ENCODE data around the gene KYNU.

Gene KYNU

DNA sequence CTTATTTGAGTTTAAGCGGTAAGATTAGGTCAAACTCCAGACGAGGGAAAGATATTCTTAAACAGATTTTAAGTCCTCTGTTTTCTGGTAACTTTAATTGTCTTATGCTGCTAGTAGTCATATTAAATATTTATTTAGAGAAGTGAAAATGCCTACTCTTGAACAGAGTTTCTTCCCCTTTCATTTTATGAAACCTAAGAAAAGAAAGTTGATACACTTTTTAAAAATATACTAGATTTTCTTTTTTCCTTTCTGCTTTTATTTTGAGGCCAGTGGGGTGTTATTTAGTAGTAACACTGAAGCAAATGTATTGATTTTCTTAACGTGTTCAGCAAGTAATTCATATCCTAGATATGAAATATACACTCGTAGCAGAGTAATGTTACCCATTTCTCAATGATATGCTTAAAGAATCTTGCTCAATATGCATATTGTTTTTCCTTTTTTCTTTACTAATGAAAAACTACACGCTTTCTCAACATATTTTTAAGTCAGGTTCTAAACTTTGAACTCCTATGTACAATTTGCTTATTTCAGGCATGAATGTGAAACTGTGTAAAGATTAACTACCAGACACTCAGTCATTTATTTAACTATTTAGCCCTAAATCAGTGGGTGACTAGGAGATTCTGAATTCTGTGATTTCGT, 691 bp downstream of the KYNU start:
- TF ChIP-seq FOXP2 (optimal IDR thresholded peaks at IDR 0.05; ENCODE audit: borderline replicate concordance, extremely low read depth, extremely low read length, insufficient read depth) (no peak), POLR2AphosphoS5 (IDR thresholded peaks at IDR 0.05; ENCODE audit: low read depth, low read length) (no peak), SIN3A (IDR thresholded peaks at IDR 0.05; ENCODE audit: borderline replicate concordance, insufficient read depth, low read length) (no peak), TAF1 (IDR thresholded peaks at IDR 0.05; ENCODE audit: borderline replicate concordance, insufficient read depth, low read length) (no peak)
- TF ChIP-seq, protein P1, sequence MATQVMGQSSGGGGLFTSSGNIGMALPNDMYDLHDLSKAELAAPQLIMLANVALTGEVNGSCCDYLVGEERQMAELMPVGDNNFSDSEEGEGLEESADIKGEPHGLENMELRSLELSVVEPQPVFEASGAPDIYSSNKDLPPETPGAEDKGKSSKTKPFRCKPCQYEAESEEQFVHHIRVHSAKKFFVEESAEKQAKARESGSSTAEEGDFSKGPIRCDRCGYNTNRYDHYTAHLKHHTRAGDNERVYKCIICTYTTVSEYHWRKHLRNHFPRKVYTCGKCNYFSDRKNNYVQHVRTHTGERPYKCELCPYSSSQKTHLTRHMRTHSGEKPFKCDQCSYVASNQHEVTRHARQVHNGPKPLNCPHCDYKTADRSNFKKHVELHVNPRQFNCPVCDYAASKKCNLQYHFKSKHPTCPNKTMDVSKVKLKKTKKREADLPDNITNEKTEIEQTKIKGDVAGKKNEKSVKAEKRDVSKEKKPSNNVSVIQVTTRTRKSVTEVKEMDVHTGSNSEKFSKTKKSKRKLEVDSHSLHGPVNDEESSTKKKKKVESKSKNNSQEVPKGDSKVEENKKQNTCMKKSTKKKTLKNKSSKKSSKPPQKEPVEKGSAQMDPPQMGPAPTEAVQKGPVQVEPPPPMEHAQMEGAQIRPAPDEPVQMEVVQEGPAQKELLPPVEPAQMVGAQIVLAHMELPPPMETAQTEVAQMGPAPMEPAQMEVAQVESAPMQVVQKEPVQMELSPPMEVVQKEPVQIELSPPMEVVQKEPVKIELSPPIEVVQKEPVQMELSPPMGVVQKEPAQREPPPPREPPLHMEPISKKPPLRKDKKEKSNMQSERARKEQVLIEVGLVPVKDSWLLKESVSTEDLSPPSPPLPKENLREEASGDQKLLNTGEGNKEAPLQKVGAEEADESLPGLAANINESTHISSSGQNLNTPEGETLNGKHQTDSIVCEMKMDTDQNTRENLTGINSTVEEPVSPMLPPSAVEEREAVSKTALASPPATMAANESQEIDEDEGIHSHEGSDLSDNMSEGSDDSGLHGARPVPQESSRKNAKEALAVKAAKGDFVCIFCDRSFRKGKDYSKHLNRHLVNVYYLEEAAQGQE (IDR thresholded peaks at IDR 0.05; ENCODE audit: insufficient read depth in 1 of 2, low read depth in 2 of 2, low read length in 2 of 2), result no peak

DNA sequence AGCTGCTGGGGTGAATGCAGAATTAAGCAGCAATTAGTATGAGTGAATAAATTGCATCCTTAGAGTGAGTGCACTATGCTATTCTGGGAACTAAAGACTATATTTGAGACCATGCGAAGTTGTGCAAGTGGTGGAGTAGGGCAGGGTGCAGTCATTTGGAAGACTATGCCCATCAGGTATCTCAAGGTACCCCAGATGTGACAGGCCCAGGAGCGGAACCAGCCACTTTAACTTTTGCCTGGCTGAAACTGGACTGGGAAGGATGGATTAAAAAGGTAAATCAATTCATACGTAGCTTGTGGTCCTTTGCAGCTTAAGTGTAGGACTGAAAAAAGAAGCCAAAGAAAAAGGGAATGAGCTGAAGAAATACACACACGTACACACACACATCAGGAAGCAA, 1.7 kb downstream of the KYNU start:
- no peak for TF ChIP-seq SIN3A (IDR thresholded peaks at IDR 0.05; ENCODE audit: borderline replicate concordance, insufficient read depth, low read length)
- TF ChIP-seq POLR2AphosphoS5 (IDR thresholded peaks at IDR 0.05; ENCODE audit: low read depth, low read length), result no peak
- TF ChIP-seq FOXP2 (optimal IDR thresholded peaks at IDR 0.05; ENCODE audit: borderline replicate concordance, extremely low read depth, extremely low read length, insufficient read depth), result no peak
- TF ChIP-seq TAF1 (IDR thresholded peaks at IDR 0.05; ENCODE audit: borderline replicate concordance, insufficient read depth, low read length), result no peak
- TF ChIP-seq, protein P1 (IDR thresholded peaks at IDR 0.05; ENCODE audit: insufficient read depth in 1 of 2, low read depth in 2 of 2, low read length in 2 of 2), result no peak

DNA sequence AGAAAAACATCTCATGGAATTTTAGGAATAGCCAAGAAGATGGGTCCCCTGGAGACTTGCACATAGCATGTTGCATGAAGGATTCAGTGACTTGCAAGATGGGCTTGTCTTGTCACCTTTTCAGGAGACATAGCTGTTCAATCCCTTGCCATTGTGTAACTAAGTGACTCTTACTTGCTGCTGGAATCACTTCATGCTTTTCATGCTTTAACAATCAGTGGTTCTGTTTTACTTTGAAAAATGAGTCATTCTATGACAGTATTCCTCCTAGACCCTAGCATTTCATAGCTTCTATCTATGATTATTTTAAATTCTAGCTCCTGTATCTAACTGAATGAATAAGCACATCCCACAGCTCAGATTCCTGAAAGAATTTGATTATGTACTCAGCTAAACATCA, 2.8 kb downstream of the KYNU start:
- TF ChIP-seq TAF1 (IDR thresholded peaks at IDR 0.05; ENCODE audit: borderline replicate concordance, insufficient read depth, low read length), result no peak
- no peak for TF ChIP-seq POLR2AphosphoS5 (IDR thresholded peaks at IDR 0.05; ENCODE audit: low read depth, low read length)
- no peak for TF ChIP-seq SIN3A (IDR thresholded peaks at IDR 0.05; ENCODE audit: borderline replicate concordance, insufficient read depth, low read length)
- TF ChIP-seq, protein P1 (IDR thresholded peaks at IDR 0.05; ENCODE audit: insufficient read depth in 1 of 2, low read depth in 2 of 2, low read length in 2 of 2), result no peak
- TF ChIP-seq FOXP2 (optimal IDR thresholded peaks at IDR 0.05; ENCODE audit: borderline replicate concordance, extremely low read depth, extremely low read length, insufficient read depth), result no peak

DNA sequence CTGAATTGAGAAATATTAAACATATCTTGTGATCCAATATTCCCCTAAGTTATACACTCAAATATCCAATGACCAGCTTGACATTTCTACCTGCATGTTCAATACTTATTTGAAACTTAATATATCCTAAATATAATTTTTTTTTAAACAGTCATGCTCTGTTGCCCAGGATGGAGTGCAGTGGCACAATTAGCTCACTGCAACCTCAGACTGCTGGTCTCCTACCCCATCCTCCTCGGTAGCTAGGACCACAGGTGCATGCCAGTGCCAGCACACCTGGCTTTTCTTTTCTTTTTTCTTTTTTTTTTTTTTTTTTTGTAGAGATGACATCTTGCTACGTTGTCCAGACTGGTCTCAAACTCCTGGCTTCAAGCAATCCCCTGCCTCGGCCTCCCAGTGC, 4.2 kb downstream of the KYNU start:
- no peak for TF ChIP-seq TAF1 (IDR thresholded peaks at IDR 0.05; ENCODE audit: borderline replicate concordance, insufficient read depth, low read length)
- TF ChIP-seq, protein P1 (IDR thresholded peaks at IDR 0.05; ENCODE audit: insufficient read depth in 1 of 2, low read depth in 2 of 2, low read length in 2 of 2), result no peak
- TF ChIP-seq SIN3A (IDR thresholded peaks at IDR 0.05; ENCODE audit: borderline replicate concordance, insufficient read depth, low read length), result no peak
- no peak for TF ChIP-seq FOXP2 (optimal IDR thresholded peaks at IDR 0.05; ENCODE audit: borderline replicate concordance, extremely low read depth, extremely low read length, insufficient read depth)
- TF ChIP-seq POLR2AphosphoS5 (IDR thresholded peaks at IDR 0.05; ENCODE audit: low read depth, low read length), result no peak

Data from PFSK-1 (cell line).